Measurements from ENCODE around the gene PRELID3B.

Gene PRELID3B

GRCh38 chr20:59007665-59008511, 34.7 kb downstream of the PRELID3B start:
- peak overlapping the region; percentile 90; the same call in 1 of the 2 replicates for H3K27ac ChIP-seq
- TF ChIP-seq CTCF (conservative IDR thresholded peaks at IDR 0.05), result no peak

GRCh38 chr20:59006864-59007664, 35.5 kb downstream of the PRELID3B start, which contains the start of gene CTSZ:
CTSZ (minus strand) TSS chr20:59007254; CDS start chr20:59007128, 126 bp downstream.
- H3K27ac ChIP-seq, result peak within 1 kb of the TSS; percentile 90
- TF ChIP-seq CTCF (conservative IDR thresholded peaks at IDR 0.05), result no peak

GRCh38 chr20:59006167-59006863, 36.3 kb downstream of the PRELID3B start:
- no peak for TF ChIP-seq CTCF (conservative IDR thresholded peaks at IDR 0.05)
- H3K27ac ChIP-seq, result peak overlapping the region; percentile 90

- TF ChIP-seq CTCF (conservative IDR thresholded peaks at IDR 0.05), result no peak
- H3K27ac ChIP-seq, result peak overlapping the region; percentile 90; the same call in 1 of the 2 replicates
Measured at GRCh38 chr20:59005523-59006166, 36.9 kb downstream of the PRELID3B start.

GRCh38 chr20:59004763-59005522, 37.6 kb downstream of the PRELID3B start:
- TF ChIP-seq CTCF (conservative IDR thresholded peaks at IDR 0.05), result no peak
- H3K27ac ChIP-seq, result peak overlapping the region; percentile 90; the same call in 1 of the 2 replicates

- no peak for TF ChIP-seq CTCF (conservative IDR thresholded peaks at IDR 0.05)
- no peak overlapping the region for H3K27ac ChIP-seq
Measured at GRCh38 chr20:59004493-59004762, 38.2 kb downstream of the PRELID3B start.
